Activated CD4-positive, CD25-positive, alpha-beta regulatory T cell treated with anti-CD3 and anti-CD28 coated beads, Interleukin-2, amount 50 U/mL, for 24 hours (primary cell): ENCODE measurements around the gene EXOC6B.

Source experiments
- ATAC-seq, 2 donors: fragments of 150-1000 bp; cut with Tn5 transposase; one replicate each; pipeline ENCODE4 v1.10.0; 2021; ENCODE audit warnings: mild to moderate bottlenecking in 1 of 2, moderate library complexity in 1 of 2

EXOC6B gene

GRCh38 chr2:72731116-72731515 is 94.7 kb downstream of the EXOC6B start:
- ATAC-seq, result no peak

DNA sequence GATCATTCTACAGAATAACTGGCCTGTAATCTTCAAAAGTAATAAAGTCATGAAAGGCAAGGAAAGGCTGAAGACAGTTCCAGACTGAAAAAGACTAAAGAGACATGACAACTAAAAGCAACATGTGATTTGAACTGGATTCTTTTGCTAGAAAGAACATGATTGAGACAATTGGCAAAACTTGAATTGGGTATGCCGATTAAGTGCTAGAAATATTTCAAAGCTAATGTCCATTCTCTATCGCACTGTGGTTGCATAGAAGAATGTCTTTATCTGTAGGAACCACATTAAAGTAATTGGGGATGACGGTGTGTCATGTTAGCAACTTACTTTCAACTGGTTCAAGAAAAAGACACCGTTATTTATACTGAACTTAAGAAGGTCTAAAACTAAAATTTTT is 98.5 kb downstream of the EXOC6B start:
- ATAC-seq, result no peak

- no peak for ATAC-seq
Observed at GRCh38 chr2:72723769-72724370, 102.0 kb downstream of the EXOC6B start.

DNA sequence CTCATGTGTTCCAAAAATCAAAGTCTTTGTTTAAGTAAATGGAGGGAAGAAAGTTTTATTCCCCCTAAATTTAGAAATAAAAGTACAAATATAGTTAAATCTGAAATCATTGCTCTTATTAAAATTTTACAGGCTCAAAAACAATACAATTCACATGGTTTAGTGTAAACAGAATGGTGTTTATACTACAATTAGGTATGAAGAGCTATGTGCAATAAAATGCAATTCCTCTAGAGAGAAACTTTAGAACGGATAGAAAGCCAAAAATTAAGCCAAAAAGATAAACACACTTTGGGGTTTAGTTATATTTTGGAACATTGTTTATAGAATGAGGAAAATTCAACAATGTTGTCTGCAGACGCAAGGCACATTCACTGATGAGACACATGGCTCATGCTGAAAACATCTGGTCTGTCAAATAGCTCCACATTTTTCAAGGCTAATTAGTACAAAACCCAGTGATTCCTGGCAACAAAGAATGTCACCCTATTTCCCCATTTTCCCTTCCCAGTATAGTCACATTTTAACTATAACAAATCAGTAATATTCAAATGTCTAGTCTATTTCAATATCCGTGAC is 103.3 kb downstream of the EXOC6B start:
- ATAC-seq, result no peak

DNA sequence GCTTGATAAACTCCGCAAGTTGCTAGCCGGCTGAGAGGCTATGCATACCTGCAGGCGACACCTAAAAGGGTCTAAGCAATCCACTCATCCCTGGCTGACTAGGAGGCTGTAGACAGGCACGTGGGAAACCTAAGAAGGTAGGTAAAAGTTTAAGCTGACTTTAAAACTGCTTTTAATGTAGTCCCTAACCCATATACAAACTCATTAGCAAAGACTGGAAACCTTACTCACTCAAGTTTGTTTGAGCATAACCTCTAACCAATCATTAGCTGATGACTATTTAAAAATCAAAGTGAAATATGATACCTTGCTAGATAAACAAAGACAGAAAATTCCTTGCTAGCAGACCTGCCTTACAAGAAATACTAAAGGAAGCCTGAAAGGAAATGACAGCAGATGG is 106.4 kb downstream of the EXOC6B start:
- no peak for ATAC-seq

- ATAC-seq, result no peak
Observed at GRCh38 chr2:72718876-72719275, 107.0 kb downstream of the EXOC6B start.

DNA sequence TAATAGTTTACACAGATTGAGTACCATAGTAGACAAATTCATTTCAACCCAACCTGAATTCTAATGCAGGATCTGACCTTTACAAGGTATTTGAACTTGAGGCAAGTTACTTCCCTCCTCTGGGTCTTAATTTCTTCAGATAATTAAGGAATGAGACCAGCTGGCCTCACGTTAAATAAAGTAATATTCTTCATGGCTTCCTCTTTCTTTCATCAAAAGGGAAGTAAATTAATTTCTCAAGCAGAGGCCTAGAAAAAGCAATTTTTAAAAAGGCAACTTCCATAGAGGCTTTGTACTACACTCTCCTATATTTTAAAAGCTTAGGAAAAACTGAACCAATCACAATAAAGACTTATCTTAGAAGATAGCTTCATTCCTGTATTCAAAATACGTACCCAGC is 109.2 kb downstream of the EXOC6B start:
- ATAC-seq, result no peak

GRCh38 chr2:72713857-72714256 is 112.0 kb downstream of the EXOC6B start:
- no peak for ATAC-seq

- no peak for ATAC-seq
Observed at GRCh38 chr2:72712977-72713376, 112.9 kb downstream of the EXOC6B start.

GRCh38 chr2:72712304-72712703 is 113.5 kb downstream of the EXOC6B start:
- ATAC-seq, result no peak

GRCh38 chr2:72710418-72711152 is 115.2 kb downstream of the EXOC6B start:
- no peak for ATAC-seq

GRCh38 chr2:72708236-72708635 is 117.6 kb downstream of the EXOC6B start:
- no peak for ATAC-seq

DNA sequence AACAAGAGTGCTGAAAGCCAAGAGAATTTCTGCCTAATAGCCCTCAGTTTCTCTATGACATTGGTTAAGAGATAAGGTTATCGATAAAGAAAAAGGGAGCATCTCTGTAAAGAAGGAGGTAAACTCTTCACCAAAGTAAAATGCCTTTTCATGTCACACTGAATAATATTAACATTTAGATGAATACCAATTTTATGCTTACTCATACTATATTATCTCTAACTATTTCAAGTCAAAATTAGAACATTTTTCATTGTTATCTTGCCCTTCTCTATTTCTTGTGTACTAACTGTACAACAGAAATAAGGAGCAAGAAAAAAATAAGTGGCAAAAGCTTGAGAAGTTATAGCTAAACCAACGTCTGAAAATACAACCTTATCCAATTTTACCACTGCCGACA is 127.5 kb downstream of the EXOC6B start:
- no peak for ATAC-seq

GRCh38 chr2:72696559-72696958 is 129.3 kb downstream of the EXOC6B start:
- ATAC-seq, result no peak

DNA sequence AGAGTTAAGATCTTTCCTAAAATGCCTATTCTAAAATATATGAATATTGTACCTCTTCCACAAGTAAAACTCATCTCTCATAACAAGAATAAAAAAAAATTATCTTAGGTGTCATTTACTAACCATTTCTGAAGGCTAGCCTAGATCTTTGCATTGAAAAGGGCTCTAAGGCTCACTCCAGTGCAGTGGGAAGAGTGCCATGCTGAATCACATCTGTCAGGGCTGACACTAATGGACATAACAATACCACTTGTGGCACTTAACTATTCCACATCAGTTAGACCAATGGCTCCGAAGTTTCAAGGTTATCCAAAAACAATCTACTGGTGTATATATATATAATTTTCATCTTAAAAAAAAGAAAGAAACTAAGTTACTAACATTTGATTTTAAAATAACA is 130.2 kb downstream of the EXOC6B start:
- no peak for ATAC-seq

- ATAC-seq, result no peak
Observed at GRCh38 chr2:72694715-72695496, 130.9 kb downstream of the EXOC6B start.

GRCh38 chr2:72689579-72690195 is 136.1 kb downstream of the EXOC6B start:
- ATAC-seq, result no peak

GRCh38 chr2:72685638-72686213 is 140.1 kb downstream of the EXOC6B start:
- ATAC-seq, result no peak

DNA sequence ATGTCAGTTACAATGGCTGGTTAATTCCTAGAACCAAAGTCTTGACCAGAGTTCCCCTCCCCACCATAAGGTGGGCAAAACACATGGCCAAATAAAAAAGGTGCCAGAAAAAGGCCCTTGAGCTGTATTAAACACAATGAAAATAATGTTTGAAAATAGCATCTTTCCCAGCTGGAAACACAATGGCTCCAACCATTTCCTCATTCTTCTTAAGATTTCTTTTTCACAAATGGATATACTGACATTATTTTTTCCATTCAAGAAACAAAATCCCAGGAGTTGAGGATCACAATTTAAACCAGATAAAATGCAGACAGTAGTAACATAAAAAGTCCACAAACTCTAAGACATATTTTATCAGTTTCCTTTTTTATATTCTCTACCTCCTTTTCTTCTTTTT is 143.8 kb downstream of the EXOC6B start:
- no peak for ATAC-seq

- peak in 1 of 2 donors; percentile 58 for ATAC-seq
Observed at GRCh38 chr2:72681016-72681995, 144.5 kb downstream of the EXOC6B start.

GRCh38 chr2:72678024-72678423 is 147.8 kb downstream of the EXOC6B start:
- no peak for ATAC-seq
